ENCODE measurements around the gene SLC15A3.

The SLC15A3 gene

DNA sequence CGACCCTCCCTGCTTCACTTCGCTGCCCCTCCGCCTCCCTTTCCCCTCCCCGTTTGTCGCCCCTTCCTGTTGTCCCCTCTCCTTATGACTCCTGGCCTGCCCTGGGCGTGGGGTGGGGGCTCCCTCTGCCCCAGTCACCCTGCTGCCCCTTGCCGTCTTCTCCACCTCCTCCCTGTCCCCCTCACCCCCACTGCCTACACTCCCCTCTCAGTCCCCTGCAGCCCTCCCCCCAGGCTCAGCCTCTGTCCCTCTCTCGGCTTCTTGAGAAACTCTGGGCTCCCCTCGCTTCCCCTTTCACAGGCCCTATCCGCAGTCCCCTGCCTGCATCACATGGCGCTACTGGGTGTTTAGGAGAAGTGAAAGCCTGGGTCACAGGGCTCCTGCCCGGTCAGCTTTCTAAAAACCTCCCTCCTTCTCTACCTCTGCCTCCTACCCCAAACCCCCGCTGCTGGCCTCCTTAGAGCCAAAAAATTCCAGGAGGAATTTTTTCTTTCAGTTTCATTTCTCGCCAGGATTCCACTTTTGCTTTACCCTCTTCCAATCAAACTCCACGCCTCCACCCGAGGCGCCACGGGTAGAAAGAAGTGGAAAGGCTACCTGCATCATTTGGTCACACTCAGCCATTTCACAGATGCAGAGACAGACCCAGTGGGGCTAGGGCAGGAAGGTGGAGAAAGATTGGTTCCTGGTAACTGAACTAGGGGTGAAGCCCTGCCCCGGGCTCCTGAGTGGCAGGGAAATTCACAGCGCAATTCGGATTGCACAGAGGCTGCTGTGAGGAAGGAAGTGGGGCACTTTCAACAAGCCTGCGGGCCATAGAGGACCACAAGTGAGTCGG lies at the start of gene SLC15A3:
SLC15A3 (minus strand) TSS at position 273 of the 838 bp plus-strand sequence. CDS start 625 bp downstream, outside the sequence.
- peak; percentile 52 for DNase-seq (ENCODE audit: low spot score)

DNA sequence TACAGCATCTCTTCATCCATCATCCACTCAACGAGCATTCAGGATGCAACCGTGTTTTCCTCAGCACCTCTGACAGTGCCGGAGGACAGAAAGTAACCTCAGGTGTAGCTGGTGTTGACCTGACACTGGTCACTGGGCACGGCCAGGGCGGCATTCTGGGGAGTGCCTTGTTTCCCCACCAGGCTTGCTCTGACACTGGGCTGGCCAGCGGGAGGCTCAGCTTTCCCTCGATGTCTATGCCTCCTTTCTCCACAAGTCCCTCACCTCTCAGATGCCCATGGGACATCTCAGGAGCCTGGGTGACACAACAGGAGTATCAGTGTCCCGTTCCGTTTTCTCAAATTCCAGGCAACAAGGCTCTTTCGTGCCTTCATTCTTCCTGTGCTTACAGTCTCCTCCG lies 48.5 kb upstream of the SLC15A3 start:
- DNase-seq (ENCODE audit: low spot score) = no peak

DNA sequence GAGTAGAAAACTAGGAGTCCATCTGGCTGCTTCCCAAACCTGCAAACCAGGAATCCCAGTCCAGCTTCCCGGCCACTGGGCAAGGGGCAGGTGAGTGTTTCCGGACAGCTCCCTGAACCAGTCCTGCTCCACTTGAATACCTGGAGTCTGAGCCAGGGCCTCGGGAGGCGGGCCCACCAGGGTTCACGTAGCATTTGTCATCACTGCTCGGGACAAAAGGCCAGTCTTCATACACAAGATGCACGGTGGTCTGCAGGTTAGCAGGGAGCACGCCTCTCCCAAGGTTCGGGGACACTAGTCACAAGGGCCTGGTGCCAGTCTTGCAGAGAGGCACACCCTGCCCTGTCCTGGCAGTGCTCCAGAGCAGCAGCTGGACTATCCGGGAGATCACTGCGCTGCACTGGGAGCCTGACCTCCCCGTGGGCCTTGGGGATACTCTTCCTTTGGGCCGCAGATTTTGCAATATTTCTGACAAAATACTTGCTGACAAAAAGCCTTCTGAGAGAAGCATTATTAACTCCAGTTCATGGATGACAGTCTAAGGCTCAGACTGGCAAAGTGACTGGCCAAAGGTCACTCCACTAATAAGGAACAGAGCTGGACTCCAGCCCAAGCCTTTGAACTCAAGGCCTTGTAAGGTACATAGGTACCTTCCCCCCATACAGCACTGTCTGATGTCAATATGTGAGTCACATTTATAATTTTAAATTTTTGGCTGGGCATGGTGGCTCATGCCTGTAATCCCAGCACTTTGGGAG lies 44.6 kb upstream of the SLC15A3 start:
- no peak for DNase-seq (ENCODE audit: low spot score)

DNA sequence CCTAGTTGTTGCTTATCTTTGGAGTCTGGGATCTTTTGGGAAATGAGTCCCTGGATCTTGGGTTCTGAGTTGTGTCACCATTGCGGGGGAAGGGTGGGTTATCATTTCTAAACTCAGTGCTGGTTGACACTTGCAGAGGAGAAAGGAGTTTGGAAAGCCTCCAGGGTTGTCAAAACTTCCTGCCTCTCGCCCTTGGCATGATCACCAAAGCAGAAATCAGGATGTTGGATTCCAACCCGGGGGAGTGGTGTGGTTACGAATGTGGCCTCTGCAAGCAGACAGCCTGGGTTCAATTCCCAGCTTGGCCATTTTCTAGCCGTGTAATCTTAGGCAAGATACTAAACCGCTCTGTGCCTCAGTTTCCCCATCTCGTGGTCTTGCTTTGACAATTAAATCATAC lies 43.8 kb upstream of the SLC15A3 start:
- no peak for DNase-seq (ENCODE audit: low spot score)

DNA sequence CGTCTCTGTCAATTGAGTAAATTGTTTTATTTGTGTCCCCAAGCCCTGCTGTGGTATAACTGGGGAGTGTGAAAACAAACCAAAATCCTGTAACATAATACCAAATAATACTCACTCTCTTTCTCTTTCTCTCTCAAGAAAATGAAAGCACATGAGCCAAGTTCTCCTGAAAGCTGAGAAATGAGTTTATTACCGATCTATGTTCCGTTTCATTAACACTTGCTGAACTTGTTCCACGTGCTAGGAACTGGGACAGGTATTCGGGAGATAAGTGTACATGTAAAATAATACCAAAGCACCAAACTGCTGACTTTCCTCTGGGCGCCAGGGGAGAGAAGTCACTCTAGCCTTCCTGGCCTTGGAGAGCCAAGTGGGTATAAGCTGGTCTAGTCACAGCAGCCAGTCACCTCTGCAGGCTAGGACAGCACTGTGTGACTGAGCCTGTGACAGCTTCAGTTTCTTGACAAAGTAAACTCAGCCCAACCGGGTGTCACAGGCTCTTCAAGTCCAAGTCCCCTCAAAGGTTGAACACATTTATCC lies 42.6 kb upstream of the SLC15A3 start:
- no peak for DNase-seq (ENCODE audit: low spot score)

DNA sequence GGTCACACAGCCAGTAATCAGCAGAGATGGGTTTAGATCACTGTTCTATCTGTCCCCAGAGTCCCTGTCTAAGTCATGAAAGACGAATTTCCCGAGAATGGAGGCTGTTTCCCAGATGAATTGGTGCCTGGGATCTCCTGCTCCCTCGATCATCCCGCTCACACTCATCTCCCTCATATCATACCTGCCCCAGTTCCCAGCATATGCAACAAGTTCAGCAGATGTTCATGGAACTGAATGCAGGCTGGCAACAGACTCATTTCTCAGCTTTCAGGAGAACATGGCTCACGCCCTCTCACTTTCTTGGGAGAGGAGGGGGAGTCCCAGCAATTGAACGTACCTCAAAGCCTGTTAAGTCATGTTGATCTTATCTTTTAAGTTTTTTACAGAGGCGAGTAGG lies 41.6 kb upstream of the SLC15A3 start:
- DNase-seq (ENCODE audit: low spot score) = no peak

DNA sequence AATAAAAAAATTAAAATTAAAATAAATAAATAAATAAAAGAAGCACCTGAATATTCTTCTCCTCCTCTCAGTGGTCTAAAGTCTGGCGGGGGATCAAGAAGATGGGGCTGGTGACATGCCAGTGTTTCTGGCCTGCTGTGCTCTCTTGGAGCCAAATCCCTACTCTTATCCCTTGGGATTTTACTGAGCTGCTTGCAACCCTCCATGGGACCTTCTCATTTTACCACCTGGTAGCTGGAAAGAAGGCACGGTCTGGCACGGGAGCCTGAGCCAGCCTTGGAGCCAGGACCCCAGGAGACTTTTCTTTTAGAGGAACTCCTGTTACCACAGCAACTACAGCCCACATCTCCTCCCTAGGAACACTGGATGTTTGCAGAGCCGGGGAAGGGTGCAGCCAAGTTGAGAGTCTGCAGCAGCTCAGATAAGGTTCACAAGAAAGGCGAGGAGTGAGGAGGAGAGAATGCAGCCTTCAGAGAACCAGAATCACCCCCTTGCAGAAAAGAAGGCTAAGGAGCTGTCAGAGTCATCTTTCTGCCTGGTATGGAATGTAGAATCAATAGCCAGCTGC lies 41.0 kb upstream of the SLC15A3 start:
- DNase-seq (ENCODE audit: low spot score) = no peak

DNA sequence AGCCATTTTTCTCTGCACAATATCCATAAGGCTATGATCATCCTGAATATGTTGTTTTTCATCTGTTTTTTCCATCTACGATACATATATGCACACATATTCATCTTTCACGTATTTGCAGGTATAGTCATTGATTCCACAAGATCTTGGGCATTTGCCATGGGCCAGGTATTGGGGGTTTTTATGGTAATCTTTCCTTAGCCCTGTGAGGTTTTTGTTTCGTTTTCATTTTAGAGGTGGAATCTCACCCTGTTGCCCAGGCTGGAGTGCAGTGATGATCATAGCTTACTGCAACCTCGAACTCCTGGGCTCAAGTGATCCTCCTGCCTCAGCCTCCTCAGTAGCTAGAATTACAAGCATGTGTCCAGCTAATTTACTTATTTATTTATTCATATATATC lies 39.5 kb upstream of the SLC15A3 start:
- DNase-seq (ENCODE audit: low spot score) = no peak

DNA sequence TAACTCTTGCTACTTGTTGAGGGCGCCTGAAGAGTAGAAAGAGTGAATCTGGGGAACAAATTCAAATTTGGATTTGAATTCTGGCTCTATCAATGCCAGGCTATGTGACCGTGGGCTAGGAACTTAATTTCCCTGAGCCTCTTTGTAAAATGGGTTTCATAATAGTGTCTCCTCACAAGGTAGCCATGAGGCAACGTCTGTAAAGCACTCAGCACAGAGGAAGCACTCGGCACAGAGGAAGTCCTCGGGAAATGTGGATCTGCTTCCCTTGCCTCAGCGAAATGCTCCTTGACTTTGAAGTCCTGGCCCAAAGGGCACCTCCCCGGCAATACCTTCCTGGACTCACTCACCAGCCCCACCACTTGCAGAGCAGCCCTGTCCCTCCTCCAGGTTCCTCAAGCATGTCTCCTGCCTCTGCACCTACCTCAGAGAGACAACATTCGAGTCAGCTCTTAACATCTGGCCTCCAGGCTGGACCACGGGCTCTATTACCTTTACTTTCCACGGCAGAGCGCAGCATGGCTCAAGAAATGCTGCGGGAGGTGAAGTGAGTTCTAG lies 37.2 kb upstream of the SLC15A3 start:
- no peak for DNase-seq (ENCODE audit: low spot score)

DNA sequence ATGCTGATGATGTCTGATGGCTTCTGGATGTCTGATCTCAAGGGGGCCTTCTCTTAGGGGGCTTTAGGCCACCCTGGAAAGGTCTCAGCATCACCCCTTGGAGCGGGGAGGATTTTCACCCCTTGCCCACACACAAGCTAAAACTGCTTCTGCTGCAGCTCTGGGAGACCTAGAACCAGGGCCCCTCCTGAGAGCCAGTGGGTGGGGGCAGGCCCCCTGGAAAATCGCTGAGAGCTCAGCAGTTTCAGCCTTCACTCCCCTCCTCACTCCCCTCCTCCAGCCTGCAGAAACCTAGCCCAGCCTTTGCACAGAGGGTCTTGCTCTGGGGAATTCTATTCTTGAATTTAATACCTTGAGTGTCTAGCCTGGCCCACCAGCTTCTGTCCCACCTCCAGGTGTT lies 36.7 kb upstream of the SLC15A3 start:
- no peak for DNase-seq (ENCODE audit: low spot score)

DNA sequence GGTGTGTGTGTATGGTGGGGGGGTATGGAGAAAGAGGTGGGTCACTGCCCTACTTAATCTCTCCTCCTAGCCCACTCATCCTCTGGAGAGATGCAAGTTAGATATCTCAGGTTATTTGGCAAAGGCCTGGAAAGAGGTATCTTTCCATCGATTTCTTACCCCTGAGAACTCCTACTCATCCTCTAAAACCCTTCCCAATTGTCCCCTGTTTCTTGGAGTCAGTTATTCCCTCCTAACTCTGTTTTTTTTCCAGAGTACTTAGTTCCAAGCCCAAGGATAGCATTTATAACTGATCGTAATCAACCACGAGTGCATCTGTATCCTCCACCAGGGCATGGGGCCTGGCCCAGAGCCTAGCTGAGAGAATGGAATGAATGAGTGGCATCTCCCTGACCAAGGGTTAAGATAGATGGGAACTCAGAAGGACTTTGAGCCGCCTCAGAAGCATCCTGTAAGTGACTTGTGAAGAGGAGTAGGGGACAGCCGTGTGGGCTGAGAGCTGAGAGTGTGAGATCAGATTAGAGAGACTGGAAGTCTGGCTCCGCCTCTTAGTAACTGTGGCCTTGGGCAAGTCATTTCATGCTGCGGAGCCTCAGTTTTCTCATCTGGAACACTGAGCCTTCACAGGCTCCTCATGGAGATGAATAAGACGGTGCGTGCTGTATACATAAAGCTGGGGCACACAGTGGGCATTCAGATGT lies 35.8 kb upstream of the SLC15A3 start:
- DNase-seq (ENCODE audit: low spot score) = no peak

DNA sequence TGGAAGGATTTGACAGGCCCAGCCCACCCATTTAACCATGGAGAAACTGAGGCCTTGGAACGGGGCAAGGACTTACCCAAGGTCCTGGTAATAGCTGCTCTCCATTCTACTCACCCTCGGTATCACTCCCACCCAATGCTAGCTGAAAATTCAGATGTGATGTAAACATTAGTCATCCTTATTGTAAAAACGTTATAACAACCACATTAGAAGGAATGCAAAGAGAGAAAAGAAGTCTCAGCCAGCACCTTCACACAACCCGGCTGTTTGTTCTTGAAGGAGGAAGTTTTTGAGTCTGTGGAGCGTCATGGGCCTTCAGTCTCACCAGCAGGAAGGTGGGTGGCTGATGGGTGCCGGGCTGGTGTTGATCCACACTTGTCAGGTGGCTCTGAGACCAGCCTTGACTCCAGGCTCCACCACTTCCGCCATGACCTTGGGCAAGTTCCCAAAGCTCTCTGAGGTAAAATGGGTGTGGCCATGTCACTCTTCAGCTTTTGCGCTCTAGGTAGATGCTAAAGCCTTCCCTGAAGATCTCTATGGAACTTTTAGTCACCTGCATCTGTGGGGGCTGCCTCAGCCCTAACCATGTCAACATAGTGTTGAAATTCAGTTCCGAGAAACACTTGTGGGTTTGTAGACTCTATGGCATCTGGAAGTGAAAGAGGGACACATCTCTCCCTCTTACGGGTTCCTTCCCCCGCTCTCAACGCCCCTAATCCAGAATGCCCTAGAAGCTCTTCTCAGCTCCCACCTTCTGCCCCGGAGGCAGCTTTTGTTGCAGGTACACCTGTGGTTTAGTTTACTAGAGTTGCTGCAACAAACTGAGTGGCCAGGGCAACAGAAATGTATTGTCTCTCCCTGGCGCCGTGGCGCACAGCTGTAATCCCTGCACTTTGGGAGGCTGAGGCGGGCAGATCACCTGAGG lies 34.3 kb upstream of the SLC15A3 start:
- DNase-seq (ENCODE audit: low spot score) = no peak

DNA sequence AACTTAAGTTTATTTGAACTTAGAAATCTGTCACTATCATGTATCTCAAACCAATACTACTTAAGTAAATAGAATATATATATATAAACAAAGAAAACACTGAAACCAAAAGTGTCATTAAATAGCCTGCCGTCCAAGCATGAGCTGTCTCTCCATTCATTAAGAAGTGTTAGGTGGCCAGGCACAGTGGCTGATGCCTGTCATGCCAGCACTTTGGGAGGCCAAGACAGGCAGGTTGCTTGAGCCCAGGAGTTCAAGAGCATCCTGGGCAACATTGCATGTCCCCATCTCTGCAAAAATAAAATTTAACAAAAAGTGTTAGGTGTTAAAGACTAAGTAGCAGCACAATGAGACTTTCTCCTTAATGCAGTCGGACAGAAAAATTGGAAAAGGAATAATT lies 33.5 kb upstream of the SLC15A3 start:
- no peak for DNase-seq (ENCODE audit: low spot score)

DNA sequence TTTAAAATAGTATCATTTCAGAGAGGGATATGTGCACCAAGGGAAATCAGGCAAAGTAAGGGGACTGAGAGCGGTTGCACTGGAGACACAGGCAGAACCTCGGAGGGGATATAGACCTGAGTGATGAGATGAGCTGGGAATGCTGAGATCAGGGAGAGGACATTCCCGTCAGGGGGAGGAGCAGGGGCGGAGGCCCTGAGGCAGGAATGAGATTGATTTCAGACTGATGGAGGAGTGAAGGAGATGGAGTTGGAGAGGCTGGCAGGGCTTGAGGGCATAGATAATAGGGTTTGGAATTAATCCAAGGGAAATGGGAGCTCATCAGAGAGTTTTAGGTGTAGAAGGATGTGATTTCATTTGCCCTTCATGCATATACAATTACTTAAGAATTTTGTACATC lies 32.7 kb upstream of the SLC15A3 start:
- no peak for DNase-seq (ENCODE audit: low spot score)

DNA sequence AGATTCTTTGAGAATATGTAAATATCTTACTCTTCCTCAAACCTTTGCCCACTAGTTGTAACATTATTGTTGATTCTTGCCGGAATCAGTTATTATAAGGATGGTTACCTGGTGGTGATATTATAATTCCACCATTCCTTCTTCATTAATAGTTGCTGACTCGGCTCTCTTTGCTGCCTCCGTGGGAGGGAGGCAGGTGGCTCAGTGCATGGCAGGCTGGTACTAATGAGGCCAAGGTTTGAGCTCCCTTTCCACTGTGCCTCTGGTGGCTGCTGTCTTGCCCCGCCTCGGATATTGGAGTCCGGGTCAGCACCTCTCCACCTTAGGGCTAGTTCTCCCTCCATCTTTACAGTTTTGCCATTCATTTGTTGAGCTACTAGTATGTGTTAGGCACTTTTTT lies 32.2 kb upstream of the SLC15A3 start:
- DNase-seq (ENCODE audit: low spot score) = no peak

DNA sequence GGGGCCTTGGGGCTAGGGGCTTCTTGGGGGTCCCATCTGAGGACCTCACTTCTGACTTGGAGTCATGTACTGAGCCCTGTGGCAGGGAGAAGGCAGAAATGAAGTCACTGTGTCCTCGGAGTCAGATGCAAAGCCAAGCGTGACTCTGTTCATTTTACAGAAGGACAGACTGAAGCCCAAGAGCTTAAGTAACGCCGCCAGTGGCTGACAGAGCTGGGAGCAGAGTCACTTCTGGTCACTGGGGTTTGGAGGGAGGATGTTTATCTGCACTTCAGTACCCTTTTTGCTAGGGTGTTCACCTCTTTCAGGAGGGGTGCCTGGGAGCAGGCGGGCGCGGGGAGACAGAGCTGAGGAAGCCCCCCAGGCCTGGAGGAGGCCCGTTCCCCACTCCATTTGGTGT lies 30.2 kb upstream of the SLC15A3 start:
- no peak for DNase-seq (ENCODE audit: low spot score)

DNA sequence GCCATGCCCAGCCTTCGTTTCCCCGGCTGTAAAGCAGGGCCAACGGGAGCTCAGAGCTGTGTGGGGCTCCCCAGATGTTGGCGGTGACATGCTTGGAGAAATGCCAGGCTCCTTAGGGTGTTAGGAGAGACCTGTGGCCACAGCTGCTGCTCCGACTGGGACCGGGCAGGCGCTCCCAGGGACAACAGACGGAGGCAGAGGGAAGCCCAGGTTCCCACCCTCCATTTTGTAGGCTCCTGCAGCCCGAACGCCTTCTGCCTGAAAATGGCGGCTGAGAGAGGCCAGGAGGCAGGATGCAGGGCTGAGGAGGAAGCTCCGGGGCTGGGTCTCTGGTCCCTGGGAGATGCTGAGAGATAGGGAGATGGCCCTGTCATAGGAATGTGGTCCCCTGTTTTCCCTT lies 29.5 kb upstream of the SLC15A3 start:
- DNase-seq (ENCODE audit: low spot score) = no peak

DNA sequence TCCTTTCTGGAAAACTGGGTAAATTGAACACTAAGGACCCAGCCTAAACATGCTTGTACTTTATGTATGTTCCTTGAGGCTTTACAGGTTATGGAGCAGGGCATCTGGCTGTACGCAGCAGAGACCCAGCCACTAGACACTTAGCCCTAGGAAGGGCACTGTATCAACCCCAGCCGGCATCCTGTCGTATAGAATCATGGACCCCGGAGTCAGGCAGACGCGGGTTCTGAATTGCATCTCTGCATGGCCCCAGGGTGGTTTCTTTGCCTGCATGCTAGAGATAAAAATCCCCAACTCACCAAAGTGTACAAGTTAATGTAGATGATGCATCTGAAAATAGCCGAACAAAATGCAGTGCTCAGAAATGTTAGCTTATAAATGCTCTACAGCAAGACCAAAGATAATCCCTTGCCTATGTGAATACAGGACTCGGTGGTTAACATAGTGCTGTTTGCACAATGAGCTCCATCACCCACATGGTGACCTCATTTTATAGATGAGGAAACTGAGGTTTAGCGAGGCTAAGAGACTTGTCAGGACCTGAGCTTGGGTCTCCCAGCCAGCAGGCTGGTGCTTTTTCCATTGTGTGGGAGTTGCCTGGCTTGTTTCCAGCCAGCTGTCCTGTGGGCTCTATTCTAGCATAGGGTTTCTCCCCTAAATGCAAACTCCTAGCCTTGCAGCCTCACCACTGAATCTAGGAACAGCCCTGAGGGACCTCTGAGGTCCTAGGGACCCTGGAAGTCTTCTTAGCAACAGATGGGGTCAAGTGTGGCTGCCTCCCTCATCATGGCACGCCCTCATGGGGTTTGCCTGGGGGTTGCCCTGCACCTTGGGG lies 26.8 kb upstream of the SLC15A3 start:
- no peak for DNase-seq (ENCODE audit: low spot score)

DNA sequence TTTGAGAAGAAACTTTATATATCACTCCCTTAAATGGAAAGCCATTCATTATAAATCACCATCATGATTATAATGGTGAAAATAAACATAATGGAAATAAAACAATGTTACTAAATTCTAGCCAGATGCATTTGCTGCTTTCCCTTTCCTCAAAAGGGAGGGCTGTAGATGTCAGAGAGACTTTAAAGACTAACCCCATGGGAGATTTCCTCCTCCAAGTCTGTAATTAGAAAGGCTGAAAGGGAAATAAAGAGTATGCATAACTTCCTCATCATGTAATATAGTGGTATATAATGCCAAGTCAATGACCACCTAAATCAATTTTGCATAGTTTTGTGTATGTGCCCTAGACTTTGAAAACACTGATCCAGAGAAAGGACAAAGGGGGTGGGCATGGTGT lies 25.9 kb upstream of the SLC15A3 start:
- no peak for DNase-seq (ENCODE audit: low spot score)

DNA sequence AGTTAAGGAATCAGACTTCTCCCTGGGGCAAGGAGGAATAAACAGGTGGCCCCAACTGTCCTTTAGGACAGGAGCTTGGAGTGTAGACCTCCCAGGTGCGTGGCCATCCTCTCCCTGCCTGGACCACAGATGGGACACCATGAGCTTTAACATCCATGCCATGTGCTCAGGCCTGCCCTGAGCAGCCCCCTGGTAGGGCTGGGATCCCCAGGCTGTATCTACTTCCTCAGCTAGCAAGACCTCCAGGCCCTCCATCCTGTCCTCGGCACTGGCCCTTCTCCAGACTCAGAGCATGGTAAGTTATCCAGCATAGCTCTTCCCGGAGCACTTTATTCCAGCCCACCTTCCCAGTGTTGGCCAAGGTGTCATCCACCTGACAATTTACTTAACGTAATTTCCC lies 25.2 kb upstream of the SLC15A3 start:
- DNase-seq (ENCODE audit: low spot score) = no peak

Measured in AG08395 (cell line).